ENCODE measurements around the gene GDPD3.
"Not testable (repeated sequence)": the region's sequence is repeated elsewhere in the genome, so short reads cannot be mapped to it uniquely, and the experiment has no call there.

GDPD3 gene

GRCh38 chr16:30122604-30123160 is 9.3 kb upstream of the GDPD3 start:
- no peak for DNase-seq

- DNase-seq, result no peak
These were observed 8.6 kb upstream of the GDPD3 start for GRCh38 chr16:30121741-30122571.

- no peak for DNase-seq
These were observed 7.2 kb upstream of the GDPD3 start for GRCh38 chr16:30120340-30121105.

- DNase-seq, result no peak
These were observed 6.1 kb upstream of the GDPD3 start for GRCh38 chr16:30119428-30119827.

- DNase-seq, result no peak
These were observed 4.4 kb upstream of the GDPD3 start for GRCh38 chr16:30117768-30118167.

GRCh38 chr16:30116291-30117207 is 3.2 kb upstream of the GDPD3 start:
- DNase-seq, result no peak

- no peak for DNase-seq
These were observed 1.9 kb upstream of the GDPD3 start for GRCh38 chr16:30115238-30115637.

GRCh38 chr16:30114833-30115232 is 1.5 kb upstream of the GDPD3 start:
- DNase-seq, result not testable (repeated sequence)

- no peak for DNase-seq
These were observed 1.1 kb upstream of the GDPD3 start for GRCh38 chr16:30114411-30114810.

GRCh38 chr16:30113711-30114333 is 485 bp upstream of the GDPD3 start:
- DNase-seq, result no peak

GRCh38 chr16:30112197-30113030 is 923 bp downstream of the GDPD3 start:
- peak in 1 of 2 donors; percentile 11 for DNase-seq

GRCh38 chr16:30110661-30111060 is 2.7 kb downstream of the GDPD3 start:
- DNase-seq, result no peak

- no peak for DNase-seq
These were observed 5.1 kb downstream of the GDPD3 start for GRCh38 chr16:30108059-30108850.

GRCh38 chr16:30104492-30104891 is 8.8 kb downstream of the GDPD3 start:
- no peak for DNase-seq

GRCh38 chr16:30104090-30104489 is 9.2 kb downstream of the GDPD3 start:
- no peak for DNase-seq

- DNase-seq, result no peak
These were observed 16.3 kb downstream of the GDPD3 start for GRCh38 chr16:30096862-30097563.

- DNase-seq, result peak; percentile 45 to 62
These were observed 17.1 kb downstream of the GDPD3 start, which contains the start of gene YPEL3 for GRCh38 chr16:30096105-30096861. Gene YPEL3 (minus strand): TSS chr16:30096213. CDS start chr16:30095482, 731 bp downstream.

- no peak for DNase-seq
These were observed 17.9 kb downstream of the GDPD3 start for GRCh38 chr16:30095166-30096078.
